Non-pigmented ciliary epithelial cell (primary cell): ENCODE data around the gene CAMTA1.

Experiments used
- DNase-seq: peaks from one replicate; pipeline ENCODE4 v3.0.0-alpha.2; 2010; ENCODE audit warnings: low read depth

The CAMTA1 gene

GRCh38 chr1:7435276-7436055 is 650.2 kb downstream of the CAMTA1 start:
- DNase-seq: no peak

- DNase-seq: no peak
Measured at GRCh38 chr1:7436056-7437005, 651.1 kb downstream of the CAMTA1 start.

DNA sequence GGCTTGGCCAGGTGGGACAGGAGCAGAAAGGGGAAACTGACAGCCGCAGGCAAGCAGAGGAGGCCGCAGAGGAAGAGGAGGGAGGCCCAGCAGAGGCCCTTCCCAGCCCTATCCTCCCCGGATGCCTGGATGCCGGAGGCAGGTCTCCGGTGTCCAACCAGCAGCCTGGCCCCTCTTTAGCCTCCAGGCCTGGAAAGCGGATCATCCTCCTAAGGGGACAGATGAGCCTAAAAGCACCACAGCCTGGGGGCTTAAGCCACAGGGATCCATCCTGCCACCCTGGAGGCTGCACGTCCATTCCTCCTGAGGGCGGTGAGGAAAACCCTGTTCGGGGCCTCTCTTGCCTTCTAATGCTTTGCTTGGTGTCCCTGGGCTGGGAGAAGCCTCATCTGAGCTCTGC is 651.8 kb downstream of the CAMTA1 start:
- DNase-seq: no peak

DNA sequence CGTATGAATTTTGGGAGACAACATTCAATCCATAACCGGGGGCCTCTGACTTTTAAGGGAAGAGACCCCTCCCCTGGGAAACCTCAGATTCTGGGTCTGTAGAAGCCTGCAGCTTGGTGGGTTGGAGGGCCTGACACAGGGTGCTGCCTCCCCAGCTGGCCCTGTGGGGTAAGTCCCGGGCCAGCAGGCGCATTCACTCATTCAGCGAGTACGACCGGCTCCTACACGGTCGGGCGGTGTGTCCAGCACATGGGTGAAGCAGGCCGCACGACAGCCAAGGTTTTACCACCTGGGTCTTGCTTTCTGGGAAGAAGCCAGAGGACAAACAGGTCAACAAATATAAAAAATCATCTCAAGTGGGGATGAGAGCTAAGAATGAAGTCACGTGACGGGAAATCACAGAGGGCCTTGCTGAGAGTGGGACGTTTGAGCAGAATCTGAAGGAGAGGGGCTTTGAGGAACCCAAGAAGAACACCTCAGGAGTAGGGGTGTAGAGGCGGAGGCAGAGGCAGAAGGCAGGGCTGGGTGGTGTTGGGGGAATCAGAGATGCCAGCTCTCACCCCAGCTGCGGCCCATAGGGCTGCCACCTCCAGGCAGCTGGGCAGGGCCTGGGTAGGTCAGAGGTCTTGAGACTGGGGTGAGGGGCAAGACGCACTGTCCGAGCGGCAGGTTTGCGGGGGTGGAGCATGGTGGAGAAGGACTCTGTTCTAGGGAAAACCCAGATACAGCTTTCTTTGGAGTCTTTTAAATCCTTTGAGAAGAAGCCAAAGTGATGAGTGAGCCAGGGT is 652.5 kb downstream of the CAMTA1 start:
- no peak for DNase-seq

DNA sequence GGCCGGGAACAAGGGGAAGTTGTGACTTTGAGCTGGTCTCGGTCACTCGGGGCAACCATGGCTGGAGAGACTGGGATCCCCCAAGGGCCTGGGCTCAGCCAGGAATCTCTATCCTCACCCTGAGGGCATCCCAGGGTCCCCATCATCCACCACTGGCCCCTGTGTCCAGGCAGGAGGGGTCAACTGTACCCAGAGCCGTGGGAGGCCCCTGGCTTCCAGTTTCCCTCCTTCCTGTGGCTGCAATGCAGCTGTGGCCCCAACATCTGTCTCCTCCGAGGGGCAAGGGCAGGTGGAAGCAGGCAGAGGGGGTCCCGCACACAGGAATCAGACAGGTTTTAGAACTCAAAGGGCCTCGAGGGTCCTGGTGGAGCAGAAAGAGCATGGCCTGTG is 653.1 kb downstream of the CAMTA1 start:
- no peak for DNase-seq

DNA sequence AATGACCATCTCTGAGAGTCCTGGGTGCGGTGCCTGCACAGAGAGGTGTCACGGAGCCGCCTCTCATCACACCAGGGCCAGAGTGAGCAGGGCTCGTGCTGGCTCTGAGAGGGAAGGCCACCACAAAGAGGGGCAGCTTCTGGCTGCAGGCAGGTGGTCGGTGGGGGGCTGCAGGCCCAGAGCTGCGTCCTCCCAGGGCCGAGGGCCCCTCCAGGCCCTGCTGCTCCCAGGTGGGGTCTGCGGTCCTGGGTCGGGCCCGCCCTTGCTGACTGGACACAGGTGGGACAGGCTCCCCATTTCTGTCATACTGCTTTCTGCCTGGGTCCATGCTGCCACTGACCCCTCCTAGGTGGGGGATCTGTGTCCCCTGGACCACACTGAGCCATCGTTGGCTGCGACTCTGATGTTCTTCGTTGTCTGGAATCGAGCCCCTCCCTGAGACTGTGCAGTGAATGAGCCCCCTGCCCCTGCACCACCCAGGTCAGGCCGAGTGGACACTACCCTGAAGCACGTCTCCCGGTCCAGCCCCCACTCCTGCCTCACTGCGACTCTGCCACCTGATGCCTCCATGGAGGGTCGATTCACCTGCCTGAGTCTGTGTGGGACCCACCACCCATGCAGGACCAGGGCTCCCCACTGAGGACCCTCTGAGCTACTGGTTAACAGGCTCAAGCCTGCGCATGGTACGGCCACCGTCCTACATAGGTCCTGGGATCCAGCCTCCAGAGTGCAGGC is 653.8 kb downstream of the CAMTA1 start:
- DNase-seq: no peak

DNA sequence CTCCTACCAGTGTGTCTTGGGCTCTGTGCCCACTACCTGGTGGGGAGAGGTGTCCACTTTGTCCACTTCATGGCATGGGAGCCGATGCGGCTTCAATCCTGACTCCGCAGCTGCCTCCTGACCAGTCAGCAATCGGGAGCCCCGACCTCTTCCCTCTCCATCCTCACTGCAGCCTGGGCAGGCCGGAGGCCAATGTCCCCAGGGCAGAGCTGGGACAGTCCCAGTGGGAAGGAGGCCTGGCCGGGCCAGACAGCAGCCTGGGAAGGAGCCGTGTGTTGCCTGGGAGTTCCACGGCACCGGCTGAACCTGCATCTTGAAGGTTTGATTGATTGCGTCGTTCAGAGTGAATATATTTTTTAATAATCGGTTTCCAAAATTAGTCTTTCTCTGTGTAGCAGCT is 654.9 kb downstream of the CAMTA1 start:
- DNase-seq: no peak

- no peak for DNase-seq
Measured at GRCh38 chr1:7441143-7441841, 656.0 kb downstream of the CAMTA1 start.

DNA sequence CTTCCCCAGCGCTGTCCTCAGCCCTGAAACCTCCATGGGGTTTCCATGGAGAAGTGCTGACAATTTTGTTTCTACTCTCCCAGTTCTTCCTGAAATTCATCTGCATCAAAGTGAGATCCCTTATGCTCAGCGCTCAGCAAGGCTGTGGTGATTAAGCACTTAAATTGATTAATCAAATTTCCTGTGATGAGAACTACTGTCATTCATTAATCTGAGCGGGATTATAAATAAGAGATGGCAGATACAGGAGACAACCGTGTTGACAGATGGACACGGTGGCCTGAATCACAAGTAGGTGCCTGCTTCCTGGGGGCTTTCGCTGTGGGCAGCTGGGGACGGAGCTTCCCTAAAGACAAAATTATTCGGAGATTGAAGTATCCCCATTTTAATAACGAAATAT is 656.8 kb downstream of the CAMTA1 start:
- DNase-seq: no peak

- no peak for DNase-seq
Measured at GRCh38 chr1:7442918-7443317, 657.7 kb downstream of the CAMTA1 start.

- DNase-seq: no peak
Measured at GRCh38 chr1:7444363-7444762, 659.1 kb downstream of the CAMTA1 start.

GRCh38 chr1:7447093-7447492 is 661.8 kb downstream of the CAMTA1 start:
- DNase-seq: no peak

- DNase-seq: no peak
Measured at GRCh38 chr1:7447736-7448135, 662.5 kb downstream of the CAMTA1 start.

DNA sequence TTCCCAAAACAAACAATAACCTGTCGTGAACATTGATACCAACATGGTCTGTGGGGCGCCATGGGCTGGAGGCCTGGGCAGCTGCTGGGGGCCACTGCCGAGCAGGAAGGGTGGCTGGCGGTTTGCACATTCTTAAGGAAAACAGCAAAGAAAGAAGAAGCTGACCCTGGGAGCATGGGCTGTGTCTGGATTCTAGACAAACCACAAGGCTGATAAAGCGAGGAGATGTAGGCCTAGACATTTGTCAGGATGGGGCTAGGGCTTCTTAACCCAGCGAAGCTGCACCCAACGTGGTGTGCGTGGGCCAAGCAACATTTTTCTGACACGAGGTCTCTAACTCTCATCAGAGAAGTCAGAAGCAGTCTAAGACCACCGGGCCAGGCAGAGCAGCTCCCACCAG is 663.7 kb downstream of the CAMTA1 start:
- DNase-seq: no peak

DNA sequence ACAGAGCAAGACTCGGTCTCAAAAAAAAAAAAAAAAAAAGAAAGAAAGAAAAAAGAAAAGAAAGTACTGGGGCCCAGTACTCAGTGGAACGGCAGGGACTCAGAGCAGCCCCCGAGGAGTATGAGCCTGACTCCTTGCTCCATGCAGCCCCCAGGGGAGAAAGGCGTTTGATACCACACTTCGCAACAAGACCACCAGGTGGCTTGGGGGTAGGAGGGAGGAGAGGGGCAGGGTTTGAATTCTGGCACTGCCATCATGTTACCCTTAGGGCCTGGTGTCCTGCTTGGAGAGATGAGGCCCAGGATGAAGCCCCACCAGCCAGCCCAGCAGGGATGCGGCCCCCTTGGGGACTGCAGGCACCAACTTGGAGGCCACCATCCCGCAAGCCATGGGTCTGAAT is 664.5 kb downstream of the CAMTA1 start:
- no peak for DNase-seq

- DNase-seq: no peak
Measured at GRCh38 chr1:7450838-7451237, 665.6 kb downstream of the CAMTA1 start.

DNA sequence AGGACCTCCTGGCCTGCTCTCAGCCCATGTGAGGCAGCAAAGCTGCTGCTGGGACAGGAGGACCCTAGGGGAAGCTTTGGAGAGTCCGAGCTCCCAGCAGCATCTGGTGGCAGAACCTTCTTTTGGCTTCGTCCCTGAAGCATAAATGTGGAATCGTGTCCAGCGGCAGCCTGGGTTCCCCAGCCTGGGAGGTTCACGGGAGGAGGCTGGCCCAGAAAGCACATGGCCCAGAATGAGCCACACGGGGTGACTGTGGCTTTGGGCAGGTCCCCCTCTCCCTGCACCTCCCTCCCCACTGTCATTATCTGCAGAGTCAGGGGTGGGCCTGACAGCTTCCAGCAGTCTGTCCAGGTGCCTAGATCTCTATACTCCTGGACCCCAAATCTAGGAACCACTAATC is 667.8 kb downstream of the CAMTA1 start:
- DNase-seq: no peak

GRCh38 chr1:7454052-7454815 is 669.0 kb downstream of the CAMTA1 start:
- no peak for DNase-seq

DNA sequence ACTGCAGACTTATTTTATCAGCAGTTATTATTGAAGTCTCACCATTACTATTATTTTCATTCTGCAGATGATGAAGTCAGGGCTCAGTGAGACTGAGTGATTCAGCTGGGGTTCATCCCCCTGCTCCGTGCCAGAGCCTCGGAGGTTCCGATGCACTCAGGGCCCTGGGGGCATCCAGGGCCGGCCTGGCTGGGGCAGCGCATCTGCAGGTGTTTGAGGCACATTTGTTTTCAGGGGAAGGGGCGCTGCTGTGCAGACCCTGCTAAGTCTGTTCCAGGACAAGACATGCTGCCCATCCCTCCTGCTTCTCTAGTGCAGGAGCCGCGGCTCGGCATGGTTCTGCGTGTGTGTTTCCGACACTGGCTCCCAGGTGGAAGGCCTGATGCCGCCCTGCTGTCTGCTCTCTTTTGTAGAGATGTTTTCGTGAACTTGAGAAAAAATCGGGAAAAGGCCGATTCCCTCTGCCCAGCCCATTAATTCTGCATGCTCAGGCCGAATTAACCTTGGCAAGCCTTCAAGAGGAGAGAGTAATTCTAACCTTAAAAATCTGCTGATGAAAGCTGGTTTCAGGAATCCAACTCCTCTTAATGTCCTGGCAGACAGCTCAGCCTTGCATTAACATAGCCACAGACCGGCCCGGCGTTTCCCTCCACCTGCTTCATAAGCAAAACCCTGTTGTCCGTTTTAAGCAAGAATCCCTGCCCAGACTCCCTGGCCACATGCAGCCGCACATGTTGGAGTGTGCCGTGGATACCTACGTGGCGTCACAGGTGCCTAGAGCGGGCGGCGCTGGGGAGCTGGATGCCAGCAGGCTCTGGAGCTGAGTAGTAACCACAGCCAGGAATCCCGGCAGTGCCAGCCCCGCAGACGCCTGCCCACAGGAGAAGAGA is 669.9 kb downstream of the CAMTA1 start:
- DNase-seq: no peak
